Fibroblast of gingiva (primary cell): ENCODE measurements around the gene TRIM69.
"Not testable (repeated sequence)": the region's sequence is repeated elsewhere in the genome, so short reads cannot be mapped to it uniquely, and the experiment has no call there.

Experiments used
- DNase-seq: peaks from one replicate; pipeline ENCODE4 v3.0.0-alpha.2; 2011; ENCODE audit warnings: low read depth

The TRIM69 gene

GRCh38 chr15:44739222-44739847 is 3.0 kb downstream of the TRIM69 start:
- DNase-seq = not testable (repeated sequence)

- not testable (repeated sequence) for DNase-seq
These were observed 7.1 kb downstream of the TRIM69 start for GRCh38 chr15:44743454-44743853.

- no peak for DNase-seq
These were observed 17.0 kb downstream of the TRIM69 start for GRCh38 chr15:44753345-44753744.

GRCh38 chr15:44763187-44763586 is 26.9 kb downstream of the TRIM69 start:
- no peak for DNase-seq

- no peak for DNase-seq
These were observed 27.5 kb downstream of the TRIM69 start for GRCh38 chr15:44763848-44764247.

GRCh38 chr15:44765036-44765435 is 28.7 kb downstream of the TRIM69 start:
- DNase-seq = no peak

- DNase-seq = no peak
These were observed 33.2 kb downstream of the TRIM69 start for GRCh38 chr15:44769521-44769920.

GRCh38 chr15:44770715-44771114 is 34.4 kb downstream of the TRIM69 start:
- not testable (repeated sequence) for DNase-seq

- peak; percentile 5 for DNase-seq
These were observed 39.6 kb downstream of the TRIM69 start for GRCh38 chr15:44775953-44776352.

- no peak for DNase-seq
These were observed 43.4 kb downstream of the TRIM69 start for GRCh38 chr15:44779761-44780160.

- DNase-seq = no peak
These were observed 44.3 kb downstream of the TRIM69 start for GRCh38 chr15:44780608-44781007.

- no peak for DNase-seq
These were observed 44.9 kb downstream of the TRIM69 start for GRCh38 chr15:44781128-44781810.

- DNase-seq = no peak
These were observed 46.2 kb downstream of the TRIM69 start for GRCh38 chr15:44782516-44782915.

GRCh38 chr15:44784918-44785274 is 48.6 kb downstream of the TRIM69 start:
- not testable (repeated sequence) for DNase-seq

GRCh38 chr15:44788748-44789147 is 52.4 kb downstream of the TRIM69 start:
- no peak for DNase-seq

- DNase-seq = no peak
These were observed 53.9 kb downstream of the TRIM69 start for GRCh38 chr15:44790215-44790614.

- DNase-seq = no peak
These were observed 54.3 kb downstream of the TRIM69 start for GRCh38 chr15:44790656-44791055.

- DNase-seq = no peak
These were observed 56.4 kb downstream of the TRIM69 start for GRCh38 chr15:44792715-44793114.

- DNase-seq = no peak
These were observed 57.7 kb downstream of the TRIM69 start for GRCh38 chr15:44794072-44794471.

GRCh38 chr15:44796508-44796907 is 60.2 kb downstream of the TRIM69 start:
- DNase-seq = no peak

- DNase-seq = no peak
These were observed 62.5 kb downstream of the TRIM69 start for GRCh38 chr15:44798826-44799225.

- no peak for DNase-seq
These were observed 65.0 kb downstream of the TRIM69 start for GRCh38 chr15:44801364-44801763.

GRCh38 chr15:44801797-44802196 is 65.5 kb downstream of the TRIM69 start:
- DNase-seq = no peak

- no peak for DNase-seq
These were observed 66.0 kb downstream of the TRIM69 start for GRCh38 chr15:44802336-44802735.
